ENCODE results near the gene ZNF622. TPM values are rescaled to one million over a fixed set of nuclear protein-coding genes. Genes with fewer than 3 reads are reported as not detected.

Gene ZNF622, protein sequence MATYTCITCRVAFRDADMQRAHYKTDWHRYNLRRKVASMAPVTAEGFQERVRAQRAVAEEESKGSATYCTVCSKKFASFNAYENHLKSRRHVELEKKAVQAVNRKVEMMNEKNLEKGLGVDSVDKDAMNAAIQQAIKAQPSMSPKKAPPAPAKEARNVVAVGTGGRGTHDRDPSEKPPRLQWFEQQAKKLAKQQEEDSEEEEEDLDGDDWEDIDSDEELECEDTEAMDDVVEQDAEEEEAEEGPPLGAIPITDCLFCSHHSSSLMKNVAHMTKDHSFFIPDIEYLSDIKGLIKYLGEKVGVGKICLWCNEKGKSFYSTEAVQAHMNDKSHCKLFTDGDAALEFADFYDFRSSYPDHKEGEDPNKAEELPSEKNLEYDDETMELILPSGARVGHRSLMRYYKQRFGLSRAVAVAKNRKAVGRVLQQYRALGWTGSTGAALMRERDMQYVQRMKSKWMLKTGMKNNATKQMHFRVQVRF
- polyA plus RNA-seq (19.8 to 23.1 TPM (median 22.6 TPM) in 3 replicates), polyA minus RNA-seq (6.1 to 10.3 TPM (median 8.5 TPM) in 3 replicates)
- polyA plus RNA-seq (2011; ENCODE audit: low read depth): 107 TPM
- polyA plus RNA-seq (2011; cell fraction: cytosol; rRNA removed): 17.9 and 19.5 TPM in 2 replicates
- polyA plus RNA-seq (2011; cell fraction: nucleus; rRNA removed): 27.8 and 33.5 TPM in 2 replicates
- polyA plus RNA-seq (2012; ENCODE audit: low replicate concordance): 41.5 and 51.1 TPM in 2 replicates
- 20.7 TPM for polyA minus RNA-seq (2011; cell fraction: cytosol; rRNA and poly(A)+ RNA removed)
- polyA minus RNA-seq (2011; cell fraction: nucleus; rRNA and poly(A)+ RNA removed): 8.3 and 13.4 TPM in 2 replicates

DNA sequence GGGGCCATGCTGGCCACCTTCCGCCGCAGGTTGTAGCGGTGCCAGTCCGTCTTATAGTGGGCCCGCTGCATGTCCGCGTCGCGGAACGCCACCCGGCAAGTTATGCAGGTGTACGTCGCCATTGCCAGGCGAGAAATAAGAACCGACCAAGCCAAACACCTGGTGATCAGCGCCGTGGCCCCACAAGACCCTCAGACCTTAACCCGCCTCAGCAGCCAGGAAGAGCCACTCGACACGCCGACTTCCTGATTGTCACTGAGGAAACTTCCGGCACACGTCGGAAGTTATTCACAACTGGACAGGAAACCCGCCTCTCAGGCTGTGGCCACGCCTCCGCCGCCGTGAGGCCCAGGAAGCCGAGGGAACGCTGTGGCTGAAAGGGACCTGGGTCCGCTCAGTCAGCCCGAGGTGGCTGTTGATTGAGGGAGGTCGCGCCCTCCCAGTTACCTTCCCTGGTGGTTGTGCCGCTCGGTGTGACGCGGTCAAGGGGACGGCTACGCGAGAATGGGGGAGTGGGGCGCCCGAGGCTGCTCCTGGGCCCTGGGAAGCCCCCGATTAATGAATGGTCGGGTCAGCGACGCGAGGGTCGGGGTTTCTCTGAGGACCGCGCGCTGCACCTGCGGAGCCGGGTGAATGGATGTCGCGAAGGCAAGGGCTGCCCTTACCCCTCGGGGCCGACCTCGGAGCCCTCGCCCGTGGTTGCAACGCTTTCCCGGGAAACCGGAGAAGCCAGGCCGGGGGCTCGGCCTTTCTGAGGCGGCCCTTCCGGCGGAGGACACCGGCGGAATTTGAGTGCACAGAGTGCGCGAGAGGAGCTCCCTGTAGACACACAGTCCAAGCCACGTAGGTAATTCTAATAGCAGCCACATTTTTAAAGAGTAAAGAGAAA is at the start of gene ZNF622:
Gene ZNF622, minus strand, starts transcription at position 257 of the 889 bp plus-strand sequence. Its CDS starts 135 bp downstream, at position 122.
- DNase-seq (ENCODE audit: low read depth, low spot score): no peak
- peaks cover 71% of the 10 kb centered on the region for H3K79me2 ChIP-seq (ENCODE audit: control insufficient read depth, insufficient read depth, low read length)
- dilution Hi-C loops (cut with MboI; ENCODE audit: extremely low pct_ligation_motif_present, low sequenced_read_pairs): no loop called here
- no peaks in the 10 kb centered on the region for H3K9me3 ChIP-seq (ENCODE audit: control insufficient read depth, low read depth, low read length)
- H3K27me3 ChIP-seq (ENCODE audit: control insufficient read depth, extremely low read depth, insufficient read depth, low read length): no peaks in the 10 kb centered on the region
- peaks cover 31% of the 10 kb centered on the region for H3K4me1 ChIP-seq (ENCODE audit: control insufficient read depth, extremely low read depth, insufficient read depth, low read length)
- H3K27ac ChIP-seq (ENCODE audit: control insufficient read depth, insufficient read depth, low read length): peak within 1 kb of the TSS; percentile 84
- peak within 1 kb of the TSS; percentile 85 to 98 (median 92) for H3K4me3 ChIP-seq (ENCODE audit: control insufficient read depth in 2 of 3, extremely low read depth in 1 of 3, insufficient read depth in 2 of 3, low read depth in 1 of 3, low read length in 3 of 3)
- peak within 1 kb of the TSS; percentile 83 for H2AFZ ChIP-seq (ENCODE audit: control insufficient read depth, low read length)
- H3K9me1 ChIP-seq (ENCODE audit: control insufficient read depth, extremely low read depth, insufficient read depth, low read length): no peaks in the 10 kb centered on the region
- H3K36me3 ChIP-seq (ENCODE audit: control insufficient read depth in 2 of 2, extremely low read depth in 1 of 2, insufficient read depth in 2 of 2, low read length in 2 of 2): peaks cover 19 to 21% of the 10 kb centered on the region in 2 experiments
- no peaks in the 10 kb centered on the region for H4K20me1 ChIP-seq (ENCODE audit: control insufficient read depth, extremely low read depth, insufficient read depth, low read length)
- peak within 1 kb of the TSS; percentile 91 for H3K4me2 ChIP-seq (ENCODE audit: control insufficient read depth, extremely low read depth, insufficient read depth, low read depth, low read length)
- peak; percentile 17 for FAIRE-seq
- no peak for TF ChIP-seq EZH2 (IDR thresholded peaks at IDR 0.05; ENCODE audit: low read length)
- TF ChIP-seq, protein P1, sequence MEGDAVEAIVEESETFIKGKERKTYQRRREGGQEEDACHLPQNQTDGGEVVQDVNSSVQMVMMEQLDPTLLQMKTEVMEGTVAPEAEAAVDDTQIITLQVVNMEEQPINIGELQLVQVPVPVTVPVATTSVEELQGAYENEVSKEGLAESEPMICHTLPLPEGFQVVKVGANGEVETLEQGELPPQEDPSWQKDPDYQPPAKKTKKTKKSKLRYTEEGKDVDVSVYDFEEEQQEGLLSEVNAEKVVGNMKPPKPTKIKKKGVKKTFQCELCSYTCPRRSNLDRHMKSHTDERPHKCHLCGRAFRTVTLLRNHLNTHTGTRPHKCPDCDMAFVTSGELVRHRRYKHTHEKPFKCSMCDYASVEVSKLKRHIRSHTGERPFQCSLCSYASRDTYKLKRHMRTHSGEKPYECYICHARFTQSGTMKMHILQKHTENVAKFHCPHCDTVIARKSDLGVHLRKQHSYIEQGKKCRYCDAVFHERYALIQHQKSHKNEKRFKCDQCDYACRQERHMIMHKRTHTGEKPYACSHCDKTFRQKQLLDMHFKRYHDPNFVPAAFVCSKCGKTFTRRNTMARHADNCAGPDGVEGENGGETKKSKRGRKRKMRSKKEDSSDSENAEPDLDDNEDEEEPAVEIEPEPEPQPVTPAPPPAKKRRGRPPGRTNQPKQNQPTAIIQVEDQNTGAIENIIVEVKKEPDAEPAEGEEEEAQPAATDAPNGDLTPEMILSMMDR (optimal IDR thresholded peaks at IDR 0.05 in 1 of 3, IDR thresholded peaks at IDR 0.05 in 1 of 3, conservative IDR thresholded peaks at IDR 0.05 in 1 of 3; ENCODE audit: extremely low read depth in 1 of 3, insufficient read depth in 2 of 3, low read length in 3 of 3): no peak
- peak within 1 kb of the TSS; percentile 90 for H3K9ac ChIP-seq (ENCODE audit: control insufficient read depth, extremely low read depth, insufficient read depth, low read length)

DNA sequence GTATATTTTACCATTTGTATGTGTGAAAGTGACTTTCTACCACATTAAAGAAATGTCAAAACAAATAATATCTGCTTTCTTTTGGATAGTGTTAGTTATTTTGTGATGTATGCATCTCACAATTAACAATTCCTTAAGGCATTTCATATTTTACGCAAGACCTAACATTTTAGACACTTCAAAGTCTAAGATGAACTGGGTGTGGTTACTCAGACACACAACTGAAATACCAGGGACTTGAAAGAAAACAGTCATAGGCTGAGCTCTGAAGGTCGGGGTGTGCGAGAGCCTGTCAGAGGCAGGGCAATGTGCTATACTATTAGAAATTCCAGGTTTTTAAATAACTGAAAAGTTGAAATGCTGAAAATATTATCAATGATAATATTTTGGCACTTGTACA is 44.5 kb upstream of the ZNF622 start:
- Histone ChIP-seq H3K9ac (ENCODE audit: control insufficient read depth, extremely low read depth, insufficient read depth, low read length) (no peak overlapping the region), H3K27ac (ENCODE audit: control insufficient read depth, insufficient read depth, low read length) (no peak overlapping the region), H3K79me2 (ENCODE audit: control insufficient read depth, insufficient read depth, low read length) (no peaks in the 10 kb centered on the region), H2AFZ (ENCODE audit: control insufficient read depth, low read length) (no peak overlapping the region), H3K27me3 (ENCODE audit: control insufficient read depth, extremely low read depth, insufficient read depth, low read length) (no peaks in the 10 kb centered on the region), H4K20me1 (ENCODE audit: control insufficient read depth, extremely low read depth, insufficient read depth, low read length) (no peaks in the 10 kb centered on the region), H3K4me1 (ENCODE audit: control insufficient read depth, extremely low read depth, insufficient read depth, low read length) (peaks cover 19% of the 10 kb centered on the region), H3K9me3 (ENCODE audit: control insufficient read depth, low read depth, low read length) (no peaks in the 10 kb centered on the region), H3K4me3 (ENCODE audit: control insufficient read depth in 2 of 3, extremely low read depth in 1 of 3, insufficient read depth in 2 of 3, low read depth in 1 of 3, low read length in 3 of 3) (no peak overlapping the region), H3K36me3 (ENCODE audit: control insufficient read depth in 2 of 2, extremely low read depth in 1 of 2, insufficient read depth in 2 of 2, low read length in 2 of 2) (no peaks in the 10 kb centered on the region), H3K4me2 (ENCODE audit: control insufficient read depth, extremely low read depth, insufficient read depth, low read depth, low read length) (no peak overlapping the region), H3K9me1 (ENCODE audit: control insufficient read depth, extremely low read depth, insufficient read depth, low read length) (peaks cover 3% of the 10 kb centered on the region)
- TF ChIP-seq EZH2 (IDR thresholded peaks at IDR 0.05; ENCODE audit: low read length): no peak
- TF ChIP-seq, protein P1 (optimal IDR thresholded peaks at IDR 0.05 in 1 of 3, IDR thresholded peaks at IDR 0.05 in 1 of 3, conservative IDR thresholded peaks at IDR 0.05 in 1 of 3; ENCODE audit: extremely low read depth in 1 of 3, insufficient read depth in 2 of 3, low read length in 3 of 3): no peak
- dilution Hi-C loops (cut with MboI; ENCODE audit: extremely low pct_ligation_motif_present, low sequenced_read_pairs): no loop called here
- DNase-seq (ENCODE audit: low read depth, low spot score): no peak
- no peak for FAIRE-seq

All from keratinocyte (primary cell).